GM12892 (cell line): ENCODE measurements around the gene MACIR.

Source experiments
- POLR2A ChIP-seq: IDR thresholded peaks from 2 replicates; pipeline ENCODE4 v1.6.1; 2011; ENCODE audit warnings: low read depth, low read length, control low read depth
- POLR2AphosphoS5 ChIP-seq: IDR thresholded peaks from 2 replicates; pipeline ENCODE4 v1.6.1; 2011; ENCODE audit warnings: low read depth, low read length, control low read depth
- TAF1 ChIP-seq: IDR thresholded peaks from 2 replicates; pipeline ENCODE4 v1.6.1; 2011; ENCODE audit warnings: low read depth, mild to moderate bottlenecking, control low read depth, low read length, borderline replicate concordance

DNA sequence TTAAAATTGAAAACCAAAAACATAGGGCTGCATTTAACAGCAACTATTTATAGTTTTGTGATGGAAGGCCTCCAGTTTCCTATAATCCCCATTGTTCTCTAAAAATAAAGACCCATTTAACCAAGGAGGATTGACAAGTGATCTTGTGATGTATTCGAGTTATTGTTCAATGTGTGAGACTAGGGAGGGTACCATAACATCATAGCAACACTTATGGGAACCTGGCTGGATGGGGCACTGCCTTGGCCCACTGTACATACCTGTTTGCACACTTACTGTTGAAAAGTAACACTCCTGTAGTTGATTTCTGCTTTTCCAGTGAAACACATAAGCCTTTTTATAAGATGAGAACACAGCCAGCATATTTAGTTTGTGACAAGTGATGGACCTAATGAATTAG is 32.3 kb downstream of the MACIR start:
- no peak for TF ChIP-seq POLR2A
- TF ChIP-seq TAF1, result no peak
- no peak for TF ChIP-seq POLR2AphosphoS5
